GM23338 (cell line): ENCODE measurements around the gene CCDC57. TPM values are rescaled to one million over a fixed set of nuclear protein-coding genes. Genes with fewer than 3 reads are reported as not detected.

ENCODE experiments used
- ATAC-seq: fragments of 200-7000 bp; cut with Tn5 transposase; 3 replicates; pipeline ENCODE4 v1.9.1; 2020
- DNase-seq: peaks from one replicate; pipeline ENCODE4 v3.0.0-alpha.2; 2015; ENCODE audit warnings: low spot score
- H2AFZ ChIP-seq: fragments of 200-600 bp; sonication (generic); 2 replicates; pipeline ENCODE4 v1.8.0; 2016; ENCODE audit warnings: antibody characterized with exemption, mild to moderate bottlenecking, moderate library complexity
- H3F3A ChIP-seq: fragments of 200-600 bp; sonication (generic); replicated peaks from 2 replicates; pipeline ENCODE4 v1.8.0; 2017; ENCODE audit warnings: antibody characterized with exemption, mixed run types, low read depth
- H3K27ac ChIP-seq: fragments of 200-600 bp; sonication (generic); 2 replicates; pipeline ENCODE4 v1.6.1; 2016; ENCODE audit warnings: low read depth
- H3K27me3 ChIP-seq: fragments of 200-600 bp; sonication (generic); 2 replicates; pipeline ENCODE4 v1.8.0; 2016; ENCODE audit warnings: mild to moderate bottlenecking, mixed run types, moderate library complexity; ENCODE audit not compliant: insufficient read depth
- H3K36me3 ChIP-seq: fragments of 200-600 bp; sonication (generic); 2 replicates; pipeline ENCODE4 v1.8.0; 2016; ENCODE audit warnings: mild to moderate bottlenecking; ENCODE audit not compliant: insufficient read depth
- H3K4me1 ChIP-seq: fragments of 200-600 bp; sonication (generic); 2 replicates; pipeline ENCODE4 v1.8.0; 2016; ENCODE audit warnings: mild to moderate bottlenecking, moderate library complexity; ENCODE audit not compliant: insufficient read depth
- H3K4me2 ChIP-seq: fragments of 200-600 bp; sonication (generic); 2 replicates; pipeline ENCODE4 v1.7.1; 2017; ENCODE audit warnings: mixed run types
- H3K4me3 ChIP-seq: fragments of 200-600 bp; sonication (generic); 2 replicates; pipeline ENCODE4 v1.6.1; 2016; ENCODE audit warnings: mixed run types
- H3K79me2 ChIP-seq: fragments of 200-600 bp; sonication (generic); replicated peaks from 2 replicates; pipeline ENCODE4 v1.8.0; 2017; ENCODE audit warnings: mild to moderate bottlenecking; ENCODE audit not compliant: insufficient read depth
- H3K9me2 ChIP-seq: fragments of 200-600 bp; sonication (generic); 2 replicates; pipeline ENCODE4 v1.8.0; 2017; ENCODE audit not compliant: insufficient read depth
- H4K20me1 ChIP-seq: fragments of 200-600 bp; sonication (generic); replicated peaks from 2 replicates; pipeline ENCODE4 v1.8.0; 2017; ENCODE audit warnings: mild to moderate bottlenecking; ENCODE audit not compliant: insufficient read depth
- H3K27ac Mint-ChIP-seq: 2 replicates; pipeline ENCODE4 v1.8.0; 2020; ENCODE audit warnings: inconsistent platforms, mild to moderate bottlenecking, moderate library complexity, mixed read lengths
- H3K27me3 Mint-ChIP-seq: 3 replicates; pipeline ENCODE4 v1.8.0; 2022; ENCODE audit warnings: low read depth, mild to moderate bottlenecking, moderate library complexity, mixed read lengths, inconsistent platforms; ENCODE audit not compliant: insufficient read depth, poor library complexity
- H3K36me3 Mint-ChIP-seq: 3 replicates; pipeline ENCODE4 v1.8.0; 2021; ENCODE audit warnings: low read depth, mild to moderate bottlenecking, inconsistent platforms, moderate library complexity, mixed read lengths
- H3K4me1 Mint-ChIP-seq: 3 replicates; pipeline ENCODE4 v1.8.0; 2020; ENCODE audit warnings: mild to moderate bottlenecking, inconsistent platforms, mixed read lengths
- H3K4me3 Mint-ChIP-seq: 3 replicates; pipeline ENCODE4 v1.8.0; 2021; ENCODE audit warnings: moderate library complexity, mild to moderate bottlenecking, inconsistent platforms, mixed read lengths
- H3K9me3 Mint-ChIP-seq: 3 replicates; pipeline ENCODE4 v1.8.0; 2020; ENCODE audit warnings: moderate library complexity, mild to moderate bottlenecking, inconsistent platforms, mixed read lengths
- CREB1 ChIP-seq: fragments of 250-450 bp; sonication (Bioruptor Pico); IDR thresholded peaks from 2 replicates; pipeline ENCODE4 v1.5.0; 2020; ENCODE audit warnings: low read depth, mild to moderate bottlenecking, moderate library complexity
- EZH2 ChIP-seq: fragments of 200-600 bp; sonication (generic); IDR thresholded peaks from one replicate; pipeline ENCODE4 v1.8.0; 2017; ENCODE audit warnings: antibody characterized with exemption, mild to moderate bottlenecking, low read depth; ENCODE audit not compliant: unreplicated experiment
- EZH2phosphoT487 ChIP-seq: fragments of 200-600 bp; sonication (generic); IDR thresholded peaks from one replicate; pipeline ENCODE4 v1.8.1; 2018; ENCODE audit warnings: antibody characterized with exemption; ENCODE audit not compliant: unreplicated experiment
- JUNB ChIP-seq: IDR thresholded peaks from one replicate; pipeline ENCODE4 v1.6.1; 2016; ENCODE audit warnings: antibody characterized with exemption; ENCODE audit not compliant: unreplicated experiment
- POLR2AphosphoS5 ChIP-seq: IDR thresholded peaks from 2 replicates; pipeline ENCODE4 v1.6.1; 2016; ENCODE audit warnings: antibody characterized with exemption, low read depth
- STAT1 ChIP-seq: IDR thresholded peaks from one replicate; pipeline ENCODE4 v1.6.1; 2016; ENCODE audit warnings: antibody characterized with exemption; ENCODE audit not compliant: unreplicated experiment
- ZNF114 ChIP-seq: fragments of 250-450 bp; sonication (Bioruptor Pico); IDR thresholded peaks from 2 replicates; pipeline ENCODE4 v1.5.0; 2020; ENCODE audit warnings: mild to moderate bottlenecking, moderate library complexity
- ZNF331 ChIP-seq: fragments of 250-450 bp; sonication (Bioruptor Pico); IDR thresholded peaks from 2 replicates; pipeline ENCODE4 v1.5.0; 2020; ENCODE audit warnings: low read depth, mild to moderate bottlenecking, moderate library complexity
- polyA plus RNA-seq: library from polyadenylated mRNA; unstranded; fragments of >200 nt; fragmentation: Nextera tagmentation; extraction: Ambion mirVana; gene quantifications from 2 replicates; pipeline ENCODE4 v1.2.1, GENCODE V29; 2016
- total RNA-seq: library from RNA; depleted of rRNA; stranded (reverse); fragments of >200 nt; shearing (Covaris generic); gene quantifications from 2 replicates; pipeline ENCODE4 v1.2.3, GENCODE V29; 2014
- TF ChIP-seq, protein P1 (sequence below): IDR thresholded peaks from one replicate; pipeline ENCODE4 v1.6.1; 2018; ENCODE audit warnings: antibody characterized with exemption; ENCODE audit not compliant: unreplicated experiment
- TF ChIP-seq, protein P2 (sequence below), 2 experiments: fragments of 200-600 bp in 1 of 2; sonication (generic) in 1 of 2; conservative IDR thresholded peaks; 2 replicates each; pipeline versions ENCODE4 v1.5.1 to v1.6.1; 2016 to 2017; ENCODE audit warnings: antibody characterized with exemption in 2 of 2, low read depth in 2 of 2, mild to moderate bottlenecking in 2 of 2, moderate library complexity in 1 of 2
- TF ChIP-seq, protein P3 (sequence below): IDR thresholded peaks from 2 replicates; pipeline ENCODE4 v1.6.1; 2016; ENCODE audit warnings: antibody characterized with exemption

The CCDC57 gene
- total and polyA plus RNA-seq, 2 experiments from 2014 or later, result 7.0 to 16.3 TPM

DNA sequence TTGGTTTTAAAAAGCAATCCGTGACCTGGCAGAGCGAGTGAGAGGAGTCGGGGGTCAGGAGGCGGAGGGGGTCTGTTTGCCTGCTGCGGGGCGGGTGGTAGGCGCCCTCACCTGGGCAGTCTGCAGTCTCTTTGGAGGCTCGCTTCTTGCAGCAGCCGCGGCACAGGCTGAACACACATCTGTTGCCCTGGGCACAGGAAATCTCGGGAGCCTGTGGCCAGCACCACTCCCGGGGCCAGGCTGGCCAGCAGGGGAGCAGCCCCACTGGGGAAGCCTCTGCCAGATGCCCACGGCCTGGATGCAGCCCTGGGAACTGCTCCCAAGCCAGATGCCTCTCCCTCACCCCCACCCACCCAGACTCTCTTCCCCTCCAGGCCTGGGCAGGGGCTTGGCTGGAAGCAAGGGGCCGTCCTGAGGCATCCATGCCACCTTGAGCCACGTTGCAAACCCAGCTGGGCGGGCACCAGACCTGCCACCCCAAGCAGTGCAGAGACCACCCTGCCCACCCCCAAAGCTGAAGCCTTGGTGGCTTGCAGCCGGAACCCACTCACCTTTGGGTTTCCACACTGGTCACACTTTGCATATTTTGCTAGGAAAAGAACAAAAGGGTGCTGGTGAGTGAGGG lies 154.3 kb downstream of the CCDC57 start (continued):
- TF ChIP-seq, protein P1, sequence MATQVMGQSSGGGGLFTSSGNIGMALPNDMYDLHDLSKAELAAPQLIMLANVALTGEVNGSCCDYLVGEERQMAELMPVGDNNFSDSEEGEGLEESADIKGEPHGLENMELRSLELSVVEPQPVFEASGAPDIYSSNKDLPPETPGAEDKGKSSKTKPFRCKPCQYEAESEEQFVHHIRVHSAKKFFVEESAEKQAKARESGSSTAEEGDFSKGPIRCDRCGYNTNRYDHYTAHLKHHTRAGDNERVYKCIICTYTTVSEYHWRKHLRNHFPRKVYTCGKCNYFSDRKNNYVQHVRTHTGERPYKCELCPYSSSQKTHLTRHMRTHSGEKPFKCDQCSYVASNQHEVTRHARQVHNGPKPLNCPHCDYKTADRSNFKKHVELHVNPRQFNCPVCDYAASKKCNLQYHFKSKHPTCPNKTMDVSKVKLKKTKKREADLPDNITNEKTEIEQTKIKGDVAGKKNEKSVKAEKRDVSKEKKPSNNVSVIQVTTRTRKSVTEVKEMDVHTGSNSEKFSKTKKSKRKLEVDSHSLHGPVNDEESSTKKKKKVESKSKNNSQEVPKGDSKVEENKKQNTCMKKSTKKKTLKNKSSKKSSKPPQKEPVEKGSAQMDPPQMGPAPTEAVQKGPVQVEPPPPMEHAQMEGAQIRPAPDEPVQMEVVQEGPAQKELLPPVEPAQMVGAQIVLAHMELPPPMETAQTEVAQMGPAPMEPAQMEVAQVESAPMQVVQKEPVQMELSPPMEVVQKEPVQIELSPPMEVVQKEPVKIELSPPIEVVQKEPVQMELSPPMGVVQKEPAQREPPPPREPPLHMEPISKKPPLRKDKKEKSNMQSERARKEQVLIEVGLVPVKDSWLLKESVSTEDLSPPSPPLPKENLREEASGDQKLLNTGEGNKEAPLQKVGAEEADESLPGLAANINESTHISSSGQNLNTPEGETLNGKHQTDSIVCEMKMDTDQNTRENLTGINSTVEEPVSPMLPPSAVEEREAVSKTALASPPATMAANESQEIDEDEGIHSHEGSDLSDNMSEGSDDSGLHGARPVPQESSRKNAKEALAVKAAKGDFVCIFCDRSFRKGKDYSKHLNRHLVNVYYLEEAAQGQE, result no peak
- no peak for TF ChIP-seq EZH2
- TF ChIP-seq CREB1, result no peak
- TF ChIP-seq JUNB, result no peak
- no peak for TF ChIP-seq ZNF114 (CRISPR knock-in tag)
- TF ChIP-seq, protein P2, sequence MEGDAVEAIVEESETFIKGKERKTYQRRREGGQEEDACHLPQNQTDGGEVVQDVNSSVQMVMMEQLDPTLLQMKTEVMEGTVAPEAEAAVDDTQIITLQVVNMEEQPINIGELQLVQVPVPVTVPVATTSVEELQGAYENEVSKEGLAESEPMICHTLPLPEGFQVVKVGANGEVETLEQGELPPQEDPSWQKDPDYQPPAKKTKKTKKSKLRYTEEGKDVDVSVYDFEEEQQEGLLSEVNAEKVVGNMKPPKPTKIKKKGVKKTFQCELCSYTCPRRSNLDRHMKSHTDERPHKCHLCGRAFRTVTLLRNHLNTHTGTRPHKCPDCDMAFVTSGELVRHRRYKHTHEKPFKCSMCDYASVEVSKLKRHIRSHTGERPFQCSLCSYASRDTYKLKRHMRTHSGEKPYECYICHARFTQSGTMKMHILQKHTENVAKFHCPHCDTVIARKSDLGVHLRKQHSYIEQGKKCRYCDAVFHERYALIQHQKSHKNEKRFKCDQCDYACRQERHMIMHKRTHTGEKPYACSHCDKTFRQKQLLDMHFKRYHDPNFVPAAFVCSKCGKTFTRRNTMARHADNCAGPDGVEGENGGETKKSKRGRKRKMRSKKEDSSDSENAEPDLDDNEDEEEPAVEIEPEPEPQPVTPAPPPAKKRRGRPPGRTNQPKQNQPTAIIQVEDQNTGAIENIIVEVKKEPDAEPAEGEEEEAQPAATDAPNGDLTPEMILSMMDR (conservative IDR thresholded peaks at IDR 0.05; ENCODE audit: low read depth in 2 of 2), result peak in 1 of 2 experiments; percentile 40; a peak in 1 of 4 replicates

DNA sequence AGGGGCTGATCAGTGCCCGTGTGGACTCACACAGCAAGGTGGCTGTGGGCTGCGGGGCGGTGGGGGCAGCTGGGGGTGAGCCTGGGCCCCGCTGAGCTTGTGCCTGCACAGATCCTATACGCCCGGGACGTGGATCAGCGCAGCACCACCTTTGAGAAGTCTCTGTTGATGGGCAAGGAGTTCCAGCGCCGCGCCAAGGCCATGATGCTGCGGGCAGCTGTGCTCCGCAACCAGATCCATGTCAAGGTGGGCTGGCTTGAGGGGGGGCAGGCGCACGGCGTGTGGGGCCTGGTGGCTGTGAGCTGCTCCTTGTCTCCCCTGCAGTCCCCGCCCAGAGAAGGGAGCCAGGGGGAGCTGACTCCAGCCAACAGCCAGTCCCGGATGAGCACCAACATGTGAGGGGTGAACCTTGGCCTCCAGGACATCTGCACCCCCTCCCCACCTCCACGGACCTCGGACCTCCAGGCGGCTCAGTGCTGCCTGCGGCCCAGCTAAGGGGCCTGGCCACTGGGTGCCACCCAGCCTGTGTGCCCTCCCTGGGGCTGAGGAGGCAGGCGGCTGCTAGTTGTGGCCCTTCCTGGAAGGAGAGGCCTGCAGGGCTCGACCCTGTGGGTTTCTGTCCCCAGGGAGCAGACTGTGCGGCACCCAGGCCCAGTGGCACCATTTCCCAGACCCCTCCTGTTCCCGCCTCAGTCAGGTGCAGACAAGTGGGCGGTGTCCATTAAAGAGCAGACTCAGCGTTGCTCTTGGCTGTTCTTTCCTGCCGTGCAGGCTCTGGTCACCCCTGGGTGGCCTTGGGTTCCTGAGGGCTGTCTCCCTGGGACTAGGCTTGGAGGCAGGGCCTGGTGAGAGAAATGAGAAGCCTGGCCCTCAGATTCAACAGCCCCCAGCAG lies 155.7 kb downstream of the CCDC57 start:
- ATAC-seq, result no peak
- Histone ChIP-seq H3K9me2 (no peaks in the 10 kb centered on the region), H3K27ac (no peak overlapping the region), H4K20me1 (peaks cover 8% of the 10 kb centered on the region; the same call in 1 of the 2 replicates), H3F3A (peaks cover 9% of the 10 kb centered on the region; the same call in 1 of the 2 replicates), H3K4me1 (no peaks in the 10 kb centered on the region), H3K4me3 (no peak overlapping the region), H3K79me2 (peaks cover 9% of the 10 kb centered on the region; the same call in 1 of the 2 replicates), H3K27me3 (no peaks in the 10 kb centered on the region), H3K36me3 (peaks cover 4% of the 10 kb centered on the region; the same call in 1 of the 2 replicates), H3K4me2 (no peak overlapping the region), H2AFZ (no peak overlapping the region)
- no peaks in the 10 kb centered on the region; the same call in 2 of the 3 replicates for H3K4me1 Mint-ChIP-seq
- DNase-seq, result no peak
- peaks cover 18% of the 10 kb centered on the region for H3K27me3 Mint-ChIP-seq
- peaks cover 22% of the 10 kb centered on the region for H3K36me3 Mint-ChIP-seq
- H3K9me3 Mint-ChIP-seq, result no peaks in the 10 kb centered on the region
- no peak overlapping the region for H3K4me3 Mint-ChIP-seq
- no peak overlapping the region for H3K27ac Mint-ChIP-seq
- TF ChIP-seq ZNF114 (CRISPR knock-in tag) (no peak), POLR2AphosphoS5 (no peak), ZNF331 (no peak), EZH2 (no peak), EZH2phosphoT487 (no peak), STAT1 (no peak)
- TF ChIP-seq, protein P3, sequence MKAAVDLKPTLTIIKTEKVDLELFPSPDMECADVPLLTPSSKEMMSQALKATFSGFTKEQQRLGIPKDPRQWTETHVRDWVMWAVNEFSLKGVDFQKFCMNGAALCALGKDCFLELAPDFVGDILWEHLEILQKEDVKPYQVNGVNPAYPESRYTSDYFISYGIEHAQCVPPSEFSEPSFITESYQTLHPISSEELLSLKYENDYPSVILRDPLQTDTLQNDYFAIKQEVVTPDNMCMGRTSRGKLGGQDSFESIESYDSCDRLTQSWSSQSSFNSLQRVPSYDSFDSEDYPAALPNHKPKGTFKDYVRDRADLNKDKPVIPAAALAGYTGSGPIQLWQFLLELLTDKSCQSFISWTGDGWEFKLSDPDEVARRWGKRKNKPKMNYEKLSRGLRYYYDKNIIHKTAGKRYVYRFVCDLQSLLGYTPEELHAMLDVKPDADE, result no peak
